ENCODE data around the gene PSMD6. TPM values are rescaled to one million over a fixed set of nuclear protein-coding genes. Genes with fewer than 3 reads are reported as not detected.

Gene PSMD6
- total and polyA plus RNA-seq, 7 donors = 49.2 to 71.7 (median 61.9) TPM

GRCh38 chr3:63991666-63992065 lies 31.6 kb downstream of the PSMD6 start:
- Histone ChIP-seq H3K4me1 (peaks cover 0 to 3% (median 0%) of the 10 kb centered on the region in 4 donors), H3K27ac (no peak overlapping the region), H3K4me3 (no peak overlapping the region), H3K36me3 (peaks cover 9 to 82% (median 47%) of the 10 kb centered on the region in 4 donors), H3K27me3 (no peaks in the 10 kb centered on the region), H3K9me3 (no peaks in the 10 kb centered on the region)
- WGBS, 2 donors = 94% methylated on average over 3 of the region's 3 CpGs
- DNase-seq = no peak
- intact Hi-C loops (cut with DNase I) = loop anchor here (2.0 to 5.0 kb wide), 3 partner anchors 31 to 1369 kb away; no protein-coding TSS in a partner anchor
- no peak for TF ChIP-seq EP300 (IDR thresholded peaks at IDR 0.05)
- TF ChIP-seq POLR2A (IDR thresholded peaks at IDR 0.05) = no peak
- TF ChIP-seq, protein P1, sequence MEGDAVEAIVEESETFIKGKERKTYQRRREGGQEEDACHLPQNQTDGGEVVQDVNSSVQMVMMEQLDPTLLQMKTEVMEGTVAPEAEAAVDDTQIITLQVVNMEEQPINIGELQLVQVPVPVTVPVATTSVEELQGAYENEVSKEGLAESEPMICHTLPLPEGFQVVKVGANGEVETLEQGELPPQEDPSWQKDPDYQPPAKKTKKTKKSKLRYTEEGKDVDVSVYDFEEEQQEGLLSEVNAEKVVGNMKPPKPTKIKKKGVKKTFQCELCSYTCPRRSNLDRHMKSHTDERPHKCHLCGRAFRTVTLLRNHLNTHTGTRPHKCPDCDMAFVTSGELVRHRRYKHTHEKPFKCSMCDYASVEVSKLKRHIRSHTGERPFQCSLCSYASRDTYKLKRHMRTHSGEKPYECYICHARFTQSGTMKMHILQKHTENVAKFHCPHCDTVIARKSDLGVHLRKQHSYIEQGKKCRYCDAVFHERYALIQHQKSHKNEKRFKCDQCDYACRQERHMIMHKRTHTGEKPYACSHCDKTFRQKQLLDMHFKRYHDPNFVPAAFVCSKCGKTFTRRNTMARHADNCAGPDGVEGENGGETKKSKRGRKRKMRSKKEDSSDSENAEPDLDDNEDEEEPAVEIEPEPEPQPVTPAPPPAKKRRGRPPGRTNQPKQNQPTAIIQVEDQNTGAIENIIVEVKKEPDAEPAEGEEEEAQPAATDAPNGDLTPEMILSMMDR (IDR thresholded peaks at IDR 0.05) = no peak
- TF ChIP-seq POLR2AphosphoS5 (IDR thresholded peaks at IDR 0.05) = no peak

DNA sequence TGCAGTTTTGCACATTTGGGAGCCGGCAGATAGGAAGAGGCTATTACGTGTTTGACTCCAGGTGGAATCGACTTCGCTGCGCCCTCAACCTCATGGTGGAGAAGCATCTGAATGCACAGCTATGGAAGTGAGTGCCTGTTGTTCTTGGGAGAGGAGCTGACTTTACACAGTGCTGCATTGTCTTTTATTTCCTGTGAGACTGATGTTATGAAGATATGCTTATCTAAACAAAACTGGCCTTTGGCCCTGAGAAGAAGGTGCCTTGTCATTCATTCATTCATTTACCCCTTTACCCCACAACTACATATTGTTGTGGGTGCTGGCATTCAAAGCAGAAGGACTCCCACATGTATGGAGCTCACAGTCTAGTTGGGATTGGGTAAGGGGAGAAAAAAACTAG lies 32.6 kb downstream of the PSMD6 start:
- WGBS, 2 donors = 75 to 94% methylated on average over 5 of the region's 5 CpGs
- H3K27me3 ChIP-seq = no peaks in the 10 kb centered on the region
- H3K27ac ChIP-seq = no peak overlapping the region
- TF ChIP-seq EP300 (IDR thresholded peaks at IDR 0.05) (no peak), POLR2AphosphoS5 (IDR thresholded peaks at IDR 0.05) (no peak), POLR2A (IDR thresholded peaks at IDR 0.05) (no peak)
- TF ChIP-seq, protein P1 (IDR thresholded peaks at IDR 0.05) = no peak
- H3K4me3 ChIP-seq = no peak overlapping the region
- H3K36me3 ChIP-seq = peaks cover 2 to 80% (median 39%) of the 10 kb centered on the region in 4 donors
- H3K9me3 ChIP-seq = no peaks in the 10 kb centered on the region
- intact Hi-C loops (cut with DNase I) = loop anchor here (5.0 kb wide), 1 partner anchor 1368 kb away; no protein-coding TSS in a partner anchor
- no peak for DNase-seq
- peaks cover 0 to 3% (median 0%) of the 10 kb centered on the region in 4 donors for H3K4me1 ChIP-seq

DNA sequence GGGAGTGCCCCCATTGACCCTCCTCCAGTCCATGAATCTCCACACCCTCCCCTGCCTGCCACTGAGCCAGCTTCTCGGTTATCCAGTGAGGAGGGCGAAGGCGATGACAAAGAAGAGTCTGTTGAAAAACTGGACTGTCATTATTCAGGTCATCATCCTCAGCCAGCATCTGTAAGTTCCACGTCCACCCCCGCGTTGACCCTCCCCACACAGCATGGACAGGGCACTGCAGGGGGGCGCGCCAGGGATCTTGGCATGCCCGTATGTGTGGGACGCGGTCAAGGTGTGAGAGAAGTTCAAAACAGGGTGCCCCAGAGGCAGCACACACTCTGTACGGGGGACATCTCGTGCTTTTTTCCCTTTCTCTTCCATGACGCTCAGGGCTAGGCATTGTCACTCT lies 33.1 kb downstream of the PSMD6 start:
- no peak for DNase-seq
- Histone ChIP-seq H3K27me3 (no peaks in the 10 kb centered on the region), H3K27ac (no peak overlapping the region), H3K36me3 (peaks cover 0 to 80% (median 34%) of the 10 kb centered on the region in 4 donors), H3K4me3 (no peak overlapping the region), H3K9me3 (no peaks in the 10 kb centered on the region), H3K4me1 (peaks cover 0 to 3% (median 0%) of the 10 kb centered on the region in 4 donors)
- intact Hi-C loops (cut with DNase I) = loop anchor here (5.0 kb wide), 1 partner anchor 1368 kb away; no protein-coding TSS in a partner anchor
- WGBS, 2 donors = 96 to 97% methylated on average over 14 of the region's 14 CpGs
- no peak for TF ChIP-seq EP300 (IDR thresholded peaks at IDR 0.05)
- TF ChIP-seq POLR2A (IDR thresholded peaks at IDR 0.05) = no peak
- TF ChIP-seq, protein P1 (IDR thresholded peaks at IDR 0.05) = no peak
- no peak for TF ChIP-seq POLR2AphosphoS5 (IDR thresholded peaks at IDR 0.05)

GRCh38 chr3:63988943-63989342 lies 34.4 kb downstream of the PSMD6 start:
- TF ChIP-seq, protein P1 (IDR thresholded peaks at IDR 0.05) = no peak
- no peak for TF ChIP-seq POLR2A (IDR thresholded peaks at IDR 0.05)
- TF ChIP-seq POLR2AphosphoS5 (IDR thresholded peaks at IDR 0.05) = no peak
- no peak for TF ChIP-seq EP300 (IDR thresholded peaks at IDR 0.05)
- 80 to 83% methylated on average over 4 of the region's 4 CpGs for WGBS, 2 donors
- peaks cover 0 to 3% (median 0%) of the 10 kb centered on the region in 4 donors for H3K4me1 ChIP-seq
- H3K36me3 ChIP-seq = peaks cover 0 to 86% (median 33%) of the 10 kb centered on the region in 4 donors
- no peaks in the 10 kb centered on the region for H3K9me3 ChIP-seq
- no peak overlapping the region for H3K27ac ChIP-seq
- DNase-seq = no peak
- H3K27me3 ChIP-seq = no peaks in the 10 kb centered on the region
- H3K4me3 ChIP-seq = no peak overlapping the region
- intact Hi-C loops (cut with DNase I) = no loop called here

- no peaks in the 10 kb centered on the region for H3K27me3 ChIP-seq
- peaks cover 0 to under 1% (median 0%) of the 10 kb centered on the region in 4 donors for H3K4me1 ChIP-seq
- H3K27ac ChIP-seq = no peak overlapping the region
- H3K9me3 ChIP-seq = no peaks in the 10 kb centered on the region
- 75 to 85% methylated on average over 2 of the region's 2 CpGs for WGBS, 2 donors
- TF ChIP-seq, protein P1 (IDR thresholded peaks at IDR 0.05) = no peak
- no peak for TF ChIP-seq EP300 (IDR thresholded peaks at IDR 0.05)
- TF ChIP-seq POLR2A (IDR thresholded peaks at IDR 0.05) = no peak
- TF ChIP-seq POLR2AphosphoS5 (IDR thresholded peaks at IDR 0.05) = no peak
- intact Hi-C loops (cut with DNase I) = no loop called here
- no peak for DNase-seq
- peaks cover 0 to 92% (median 34%) of the 10 kb centered on the region in 4 donors for H3K36me3 ChIP-seq
- H3K4me3 ChIP-seq = no peak overlapping the region
These were observed 36.5 kb downstream of the PSMD6 start for GRCh38 chr3:63986831-63987230.
